ENCODE results near the gene A2ML1.

Gene A2ML1

DNA sequence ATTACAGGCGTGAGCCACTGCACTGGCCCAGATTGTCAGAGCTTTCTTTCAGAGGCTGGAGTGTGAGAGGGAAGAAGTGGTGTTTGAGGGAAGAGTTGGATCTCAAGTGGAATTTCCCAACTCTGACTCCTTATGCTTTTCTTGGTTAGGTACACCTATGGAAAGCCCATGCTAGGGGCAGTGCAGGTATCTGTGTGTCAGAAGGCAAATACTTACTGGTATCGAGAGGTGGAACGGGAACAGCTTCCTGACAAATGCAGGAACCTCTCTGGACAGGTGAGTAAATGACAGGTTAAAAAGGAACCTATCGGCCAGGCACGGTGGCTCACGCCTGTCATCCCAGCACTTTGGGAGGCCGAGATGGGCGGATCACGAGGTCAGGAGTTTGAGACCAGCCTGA is 14.9 kb downstream of the A2ML1 start:
- H3K27ac ChIP-seq: no peak overlapping the region
- TF ChIP-seq, protein P1, sequence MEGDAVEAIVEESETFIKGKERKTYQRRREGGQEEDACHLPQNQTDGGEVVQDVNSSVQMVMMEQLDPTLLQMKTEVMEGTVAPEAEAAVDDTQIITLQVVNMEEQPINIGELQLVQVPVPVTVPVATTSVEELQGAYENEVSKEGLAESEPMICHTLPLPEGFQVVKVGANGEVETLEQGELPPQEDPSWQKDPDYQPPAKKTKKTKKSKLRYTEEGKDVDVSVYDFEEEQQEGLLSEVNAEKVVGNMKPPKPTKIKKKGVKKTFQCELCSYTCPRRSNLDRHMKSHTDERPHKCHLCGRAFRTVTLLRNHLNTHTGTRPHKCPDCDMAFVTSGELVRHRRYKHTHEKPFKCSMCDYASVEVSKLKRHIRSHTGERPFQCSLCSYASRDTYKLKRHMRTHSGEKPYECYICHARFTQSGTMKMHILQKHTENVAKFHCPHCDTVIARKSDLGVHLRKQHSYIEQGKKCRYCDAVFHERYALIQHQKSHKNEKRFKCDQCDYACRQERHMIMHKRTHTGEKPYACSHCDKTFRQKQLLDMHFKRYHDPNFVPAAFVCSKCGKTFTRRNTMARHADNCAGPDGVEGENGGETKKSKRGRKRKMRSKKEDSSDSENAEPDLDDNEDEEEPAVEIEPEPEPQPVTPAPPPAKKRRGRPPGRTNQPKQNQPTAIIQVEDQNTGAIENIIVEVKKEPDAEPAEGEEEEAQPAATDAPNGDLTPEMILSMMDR (conservative IDR thresholded peaks at IDR 0.05): no peak
- no peak for TF ChIP-seq ZFX (IDR thresholded peaks at IDR 0.05)

DNA sequence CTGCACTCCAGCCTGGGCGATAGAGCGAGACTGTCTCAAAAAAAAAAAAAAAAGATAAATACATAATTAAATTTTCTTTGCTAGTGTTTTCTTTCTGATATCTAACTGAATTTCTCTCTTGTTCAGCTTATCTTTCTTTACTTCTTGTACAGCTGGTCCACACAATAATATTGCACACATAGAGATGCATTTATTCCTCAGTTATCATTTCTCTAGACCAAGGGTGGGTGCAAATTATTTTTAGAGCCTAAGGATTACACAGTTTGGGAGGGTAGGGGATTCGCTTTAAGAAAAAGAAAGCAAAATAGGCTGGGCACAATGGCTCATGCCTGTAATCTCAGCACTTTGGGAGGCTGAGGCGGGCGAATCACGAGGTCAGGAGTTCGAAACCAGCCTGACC is 17.9 kb downstream of the A2ML1 start:
- TF ChIP-seq, protein P1 (conservative IDR thresholded peaks at IDR 0.05): no peak
- no peak for TF ChIP-seq ZFX (IDR thresholded peaks at IDR 0.05)

DNA sequence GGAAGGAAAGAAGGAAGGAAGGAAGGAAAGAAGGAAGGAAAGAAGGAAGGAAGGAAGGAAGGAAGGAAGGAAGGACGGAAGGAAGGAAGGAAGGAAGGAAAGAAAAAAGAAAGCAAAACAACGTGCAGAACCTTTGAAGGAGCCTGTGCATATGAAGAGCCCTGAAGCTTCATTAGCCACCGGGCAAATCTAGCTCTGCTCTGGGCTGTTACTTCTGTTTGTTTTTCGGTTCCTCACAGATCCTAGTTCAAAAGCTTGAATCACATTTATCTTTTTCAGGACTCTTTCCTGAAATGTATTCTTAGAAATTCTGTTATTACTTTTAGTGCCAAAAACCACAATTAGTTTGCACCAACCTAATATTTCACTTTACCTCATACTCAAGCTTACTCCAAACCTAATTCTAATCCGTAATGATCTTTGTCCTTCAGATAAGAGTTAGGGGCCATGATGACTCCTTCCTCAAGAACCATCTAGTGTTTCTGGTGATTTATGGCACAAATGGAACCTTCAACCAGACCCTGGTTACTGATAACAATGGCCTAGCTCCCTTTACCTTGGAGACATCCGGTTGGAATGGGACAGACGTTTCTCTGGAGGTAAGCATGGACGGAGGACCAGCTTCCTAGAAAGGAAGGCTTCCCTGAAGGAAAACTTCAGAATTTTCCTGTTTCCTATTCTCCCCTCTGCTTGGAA is 18.7 kb downstream of the A2ML1 start:
- H3K27ac ChIP-seq: no peak overlapping the region
- TF ChIP-seq, protein P1 (conservative IDR thresholded peaks at IDR 0.05): no peak
- no peak for TF ChIP-seq ZFX (IDR thresholded peaks at IDR 0.05)

More for the DNA sequence above, 17.9 kb downstream of the A2ML1 start:
- H3K27ac ChIP-seq: no peak overlapping the region

DNA sequence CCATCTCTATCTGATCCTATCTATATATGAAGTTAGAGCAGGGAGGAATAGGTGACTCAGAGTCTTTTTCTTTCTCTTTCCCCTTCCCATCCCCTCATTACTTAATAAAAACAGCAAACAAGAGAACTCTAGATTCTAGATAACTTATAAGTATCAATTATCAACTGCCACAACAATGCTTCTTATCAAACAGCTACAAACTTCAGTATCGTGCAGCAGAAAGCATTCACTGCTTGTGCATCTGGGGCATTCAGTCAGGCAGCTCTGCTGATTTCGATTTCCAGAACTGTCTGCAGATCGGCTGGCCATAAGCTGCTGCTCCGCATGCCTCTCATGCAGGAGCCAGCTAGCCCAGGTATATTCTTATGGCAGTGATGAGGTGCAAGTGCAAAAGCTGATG is 19.4 kb downstream of the A2ML1 start:
- no peak overlapping the region for H3K27ac ChIP-seq
- TF ChIP-seq ZFX (IDR thresholded peaks at IDR 0.05): no peak
- TF ChIP-seq, protein P1 (conservative IDR thresholded peaks at IDR 0.05): no peak

DNA sequence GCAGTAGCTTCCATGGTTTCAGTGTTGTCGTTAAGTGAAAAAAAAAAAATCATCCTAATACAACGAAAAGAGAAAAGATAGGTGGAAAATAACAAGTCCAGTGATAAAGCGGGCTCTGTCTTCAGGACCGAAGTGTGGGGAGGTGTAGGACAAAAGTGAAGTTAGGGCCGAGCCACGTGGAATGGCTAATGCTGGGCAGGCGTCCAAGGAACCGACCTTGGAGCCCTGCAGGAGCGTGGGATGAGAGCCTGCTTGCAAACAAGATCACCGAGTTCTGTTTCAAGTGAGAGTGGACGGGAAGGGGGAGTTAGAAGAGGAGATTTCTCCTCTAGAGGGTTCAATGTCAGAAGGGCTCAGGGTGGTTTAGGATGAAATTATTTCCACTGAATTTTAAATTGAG is 22.2 kb downstream of the A2ML1 start:
- no peak overlapping the region for H3K27ac ChIP-seq
- TF ChIP-seq ZFX (IDR thresholded peaks at IDR 0.05): no peak
- TF ChIP-seq, protein P1 (conservative IDR thresholded peaks at IDR 0.05): no peak

DNA sequence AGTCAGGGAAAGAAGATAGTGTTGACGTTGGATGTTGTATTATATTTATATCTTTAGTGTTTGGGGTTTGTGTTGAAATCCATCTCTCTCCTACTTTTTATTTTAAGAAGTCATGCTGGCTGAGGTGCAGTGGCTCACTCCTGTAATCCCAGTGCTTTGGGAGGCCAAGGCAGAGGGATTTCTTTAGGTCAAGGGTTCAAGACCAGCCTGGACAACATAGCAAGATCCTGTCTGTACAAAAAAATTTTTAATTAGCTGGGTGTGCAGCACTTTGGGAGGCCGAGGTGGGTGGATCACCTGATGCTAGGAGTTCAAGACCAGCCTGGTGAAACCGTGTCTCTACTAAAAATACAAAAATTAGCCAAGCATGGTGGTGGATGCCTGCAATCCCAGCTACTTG is 23.9 kb downstream of the A2ML1 start:
- TF ChIP-seq, protein P1 (conservative IDR thresholded peaks at IDR 0.05): no peak
- TF ChIP-seq ZFX (IDR thresholded peaks at IDR 0.05): no peak
- no peak overlapping the region for H3K27ac ChIP-seq

DNA sequence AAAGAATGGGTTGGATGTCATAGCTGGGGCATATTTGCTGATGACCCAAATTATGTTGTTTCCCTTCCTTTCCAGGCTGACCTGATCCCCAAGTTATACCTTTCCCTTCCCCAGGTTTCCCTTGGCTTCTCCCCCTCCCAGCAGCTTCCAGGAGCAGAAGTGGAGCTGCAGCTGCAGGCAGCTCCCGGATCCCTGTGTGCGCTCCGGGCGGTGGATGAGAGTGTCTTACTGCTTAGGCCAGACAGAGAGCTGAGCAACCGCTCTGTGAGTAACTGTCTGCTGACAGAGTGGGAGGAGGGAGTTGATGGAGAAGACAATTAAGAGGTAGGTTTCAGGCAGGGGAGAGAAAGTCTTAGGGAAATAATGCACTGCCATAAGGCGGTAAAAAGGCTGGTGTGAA is 25.0 kb downstream of the A2ML1 start:
- H3K27ac ChIP-seq: no peak overlapping the region
- TF ChIP-seq, protein P1 (conservative IDR thresholded peaks at IDR 0.05): no peak

Measured in C4-2B (cell line).